ENCODE measurements around the gene RNLS. TPM values are rescaled to one million over a fixed set of nuclear protein-coding genes. Genes with fewer than 3 reads are reported as not detected.

Gene RNLS
- total RNA-seq, 1 donor from 2014 or later = 3.7 TPM

- H3K4me3 ChIP-seq = no peak overlapping the region
- peak; percentile 81 for TF ChIP-seq CTCF (IDR thresholded peaks at IDR 0.05)
- H3K4me1 ChIP-seq = no peaks in the 10 kb centered on the region
- H3K27me3 ChIP-seq = no peaks in the 10 kb centered on the region
- intact Hi-C loops (cut with DNase I) = loop anchor here (10.0 kb wide), 1 partner anchor 698 kb away; no protein-coding TSS in a partner anchor
- ATAC-seq = peak; percentile 96
- H3K9me3 ChIP-seq = no peaks in the 10 kb centered on the region
- H3K27ac ChIP-seq = no peak overlapping the region
- no peaks in the 10 kb centered on the region for H3K36me3 ChIP-seq
- DNase-seq = no peak
These were observed 29.9 kb downstream of the RNLS start for GRCh38 chr10:88553116-88553752.

GRCh38 chr10:88551246-88551645 is 31.9 kb downstream of the RNLS start:
- TF ChIP-seq CTCF (IDR thresholded peaks at IDR 0.05) = no peak
- H3K4me3 ChIP-seq = no peak overlapping the region
- H3K27ac ChIP-seq = no peak overlapping the region
- H3K4me1 ChIP-seq = no peaks in the 10 kb centered on the region
- no peaks in the 10 kb centered on the region for H3K9me3 ChIP-seq
- H3K36me3 ChIP-seq = no peaks in the 10 kb centered on the region
- intact Hi-C loops (cut with DNase I) = loop anchor here (10.0 kb wide), 1 partner anchor 696 kb away; no protein-coding TSS in a partner anchor
- DNase-seq (no peak), ATAC-seq (no peak)
- no peaks in the 10 kb centered on the region for H3K27me3 ChIP-seq

GRCh38 chr10:88546497-88546896 is 36.6 kb downstream of the RNLS start:
- TF ChIP-seq CTCF (IDR thresholded peaks at IDR 0.05) = no peak
- no peaks in the 10 kb centered on the region for H3K27me3 ChIP-seq
- DNase-seq (no peak), ATAC-seq (no peak)
- no peaks in the 10 kb centered on the region for H3K36me3 ChIP-seq
- no peaks in the 10 kb centered on the region for H3K9me3 ChIP-seq
- no peak overlapping the region for H3K27ac ChIP-seq
- intact Hi-C loops (cut with DNase I) = no loop called here
- no peak overlapping the region for H3K4me3 ChIP-seq
- H3K4me1 ChIP-seq = peaks cover 6% of the 10 kb centered on the region

GRCh38 chr10:88545359-88545758 is 37.8 kb downstream of the RNLS start:
- no peak for TF ChIP-seq CTCF (IDR thresholded peaks at IDR 0.05)
- intact Hi-C loops (cut with DNase I) = no loop called here
- Histone ChIP-seq H3K36me3 (no peaks in the 10 kb centered on the region), H3K27ac (no peak overlapping the region), H3K9me3 (no peaks in the 10 kb centered on the region), H3K27me3 (no peaks in the 10 kb centered on the region), H3K4me1 (peaks cover 7% of the 10 kb centered on the region), H3K4me3 (no peak overlapping the region)
- no peak for ATAC-seq
- no peak for DNase-seq

- Histone ChIP-seq H3K4me1 (peaks cover 7% of the 10 kb centered on the region), H3K36me3 (no peaks in the 10 kb centered on the region), H3K27ac (no peak overlapping the region), H3K27me3 (no peaks in the 10 kb centered on the region), H3K4me3 (no peak overlapping the region), H3K9me3 (no peaks in the 10 kb centered on the region)
- DNase-seq (no peak), ATAC-seq (no peak)
- intact Hi-C loops (cut with DNase I) = no loop called here
- no peak for TF ChIP-seq CTCF (IDR thresholded peaks at IDR 0.05)
These were observed 38.8 kb downstream of the RNLS start for GRCh38 chr10:88544140-88544870.
